Cardiac fibroblast (primary cell): Measurements from ENCODE around the gene RBBP8NL.

ENCODE experiments used
- DNase-seq, 2 donors: peaks; one replicate each; pipeline versions ENCODE4 v3.0.0 to v3.0.0-alpha.2; 2010; ENCODE audit warnings: low read depth in 2 of 2
- H3K4me3 ChIP-seq, 2 donors: replicated peaks in 1 of 2; 1 replicate in 1 of 2; 2 replicates in 1 of 2; pipeline ENCODE4 v1.5.1; 2011; ENCODE audit warnings: low read depth in 2 of 2, low read length in 2 of 2, mild to moderate bottlenecking in 2 of 2, moderate library complexity in 1 of 2
- CTCF ChIP-seq: IDR thresholded peaks from one replicate; pipeline ENCODE4 v1.5.1; 2011; ENCODE audit warnings: low read depth, mild to moderate bottlenecking, low read length, inconsistent platforms

The RBBP8NL gene

DNA sequence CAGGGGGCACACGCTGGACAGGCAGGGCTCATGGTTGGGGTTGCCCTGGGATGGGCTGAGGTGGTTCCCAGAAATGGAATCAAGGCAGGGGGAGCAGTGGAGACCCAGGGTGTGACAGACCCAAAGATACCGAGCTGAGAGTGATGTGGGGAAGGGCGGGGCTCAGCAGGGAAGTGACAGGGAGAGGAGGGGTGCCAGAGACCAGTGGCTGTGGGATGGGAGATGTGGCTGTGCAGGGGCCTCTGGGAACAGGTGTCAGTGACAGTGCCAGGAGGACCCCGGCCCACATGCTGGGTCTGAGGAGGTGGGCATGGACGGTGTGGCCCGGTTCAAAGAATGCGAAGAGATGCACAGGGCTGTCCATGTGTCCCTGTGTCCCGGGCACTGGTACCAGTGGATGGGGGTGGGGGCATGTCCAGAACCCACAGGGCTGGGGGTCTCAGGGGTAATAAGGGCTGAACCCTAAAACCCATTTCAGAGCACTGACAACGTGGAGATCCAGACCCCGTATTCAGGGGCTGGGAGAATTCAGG is 21.3 kb downstream of the RBBP8NL start:
- no peak for TF ChIP-seq CTCF
- no peak for DNase-seq
- peak overlapping the region; percentile 64 to 67 for H3K4me3 ChIP-seq

GRCh38 chr20:62405108-62405980 is 22.0 kb downstream of the RBBP8NL start:
- DNase-seq: peak; percentile 71 to 75
- H3K4me3 ChIP-seq: peak overlapping the region in 1 of 2 donors; percentile 67
- TF ChIP-seq CTCF: peak; percentile 74

GRCh38 chr20:62404761-62405107 is 22.6 kb downstream of the RBBP8NL start:
- TF ChIP-seq CTCF: no peak
- no peak for DNase-seq
- no peak overlapping the region for H3K4me3 ChIP-seq

DNA sequence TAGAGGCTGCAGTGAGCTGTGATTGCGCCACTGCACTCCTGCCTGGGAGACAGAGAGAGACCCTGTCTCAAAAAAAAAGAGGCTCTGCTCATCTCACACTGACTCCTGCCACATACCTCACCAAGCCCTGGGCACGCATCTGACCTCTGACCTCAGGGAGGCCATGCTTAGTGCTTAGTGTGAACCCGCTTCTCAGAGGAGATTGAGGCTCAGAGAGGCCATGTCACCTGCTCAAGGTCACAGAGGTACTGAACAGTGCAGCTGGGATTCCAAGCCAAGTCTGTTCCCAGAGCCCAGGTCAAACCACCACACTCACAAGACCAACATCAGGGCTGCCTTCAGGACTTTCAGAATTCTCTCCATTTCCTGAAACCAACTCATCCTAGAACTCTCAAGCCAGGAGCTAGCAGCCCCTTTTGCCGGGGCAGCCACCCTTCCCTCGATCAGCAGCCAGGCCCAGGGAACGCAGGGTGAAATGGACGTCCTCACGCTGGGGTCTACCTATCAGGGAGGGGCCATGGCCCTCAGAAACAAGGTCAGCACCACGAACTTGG is 23.1 kb downstream of the RBBP8NL start:
- no peak overlapping the region for H3K4me3 ChIP-seq
- DNase-seq: no peak
- TF ChIP-seq CTCF: no peak

- no peak for DNase-seq
- no peak for TF ChIP-seq CTCF
- no peak overlapping the region for H3K4me3 ChIP-seq
These were observed 24.0 kb downstream of the RBBP8NL start for GRCh38 chr20:62403331-62403730.

DNA sequence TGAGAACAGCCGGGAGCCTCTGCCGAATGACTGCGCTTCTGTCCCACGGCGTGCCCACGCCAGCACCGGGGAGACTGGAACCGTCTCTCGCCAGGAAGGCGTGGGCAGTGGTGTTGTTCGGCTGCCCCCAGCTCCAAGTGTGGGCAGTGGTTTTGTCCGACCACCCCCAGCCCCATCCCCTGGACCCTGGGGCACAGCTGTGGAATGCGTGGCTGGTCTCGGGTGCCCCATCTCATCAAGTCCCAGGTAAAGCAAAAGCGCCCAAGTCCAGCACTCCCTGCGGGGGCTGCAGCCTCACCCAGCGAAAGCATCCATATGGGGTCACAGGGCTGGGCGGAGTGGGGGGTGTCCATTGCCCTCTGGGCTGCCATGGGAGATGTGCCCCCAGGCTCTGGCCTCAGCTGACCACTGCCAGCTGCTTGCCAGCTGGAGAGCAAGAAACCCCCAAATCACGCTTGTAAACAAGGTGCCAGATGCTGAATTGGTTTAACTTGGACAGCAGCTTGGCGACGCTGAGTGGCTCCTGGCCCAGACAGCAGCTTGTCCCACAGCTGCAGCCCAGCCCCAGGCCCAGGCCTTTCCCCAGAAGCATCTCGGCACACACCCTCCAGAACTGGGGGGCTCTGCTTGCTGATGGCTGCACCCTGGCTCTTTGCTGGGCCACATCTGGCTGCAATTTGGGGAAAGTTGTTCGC is 24.7 kb downstream of the RBBP8NL start:
- DNase-seq: no peak
- no peak overlapping the region for H3K4me3 ChIP-seq
- no peak for TF ChIP-seq CTCF
